ENCODE results near the gene NKX2-4.
"Not testable (repeated sequence)": the region's sequence is repeated elsewhere in the genome, so short reads cannot be mapped to it uniquely, and the experiment has no call there.

The NKX2-4 gene

GRCh38 chr20:21378259-21378658 lies 19.1 kb downstream of the NKX2-4 start:
- Histone ChIP-seq H3K4me1 (ENCODE audit: control insufficient read depth in 1 of 2, insufficient read depth in 2 of 2, low read length in 2 of 2) (no peaks in the 10 kb centered on the region), H3K9me3 (ENCODE audit: control insufficient read depth in 1 of 2, low read length in 2 of 2) (no peaks in the 10 kb centered on the region), H3K27ac (ENCODE audit: low read length) (no peak overlapping the region), H3K4me3 (ENCODE audit: low read depth in 1 of 2, low read length in 2 of 2) (no peak overlapping the region), H3K27me3 (ENCODE audit: low read depth, low read length) (no peaks in the 10 kb centered on the region), H3K36me3 (ENCODE audit: control insufficient read depth in 1 of 2, insufficient read depth in 2 of 2, low read length in 2 of 2) (peaks cover 12 to 24% of the 10 kb centered on the region in 2 donors)

GRCh38 chr20:21377701-21378100 lies 19.6 kb downstream of the NKX2-4 start:
- Histone ChIP-seq H3K27ac (ENCODE audit: low read length) (no peak overlapping the region), H3K4me3 (ENCODE audit: low read depth in 1 of 2, low read length in 2 of 2) (no peak overlapping the region), H3K36me3 (ENCODE audit: control insufficient read depth in 1 of 2, insufficient read depth in 2 of 2, low read length in 2 of 2) (peaks cover 9 to 19% of the 10 kb centered on the region in 2 donors), H3K27me3 (ENCODE audit: low read depth, low read length) (no peaks in the 10 kb centered on the region), H3K4me1 (ENCODE audit: control insufficient read depth in 1 of 2, insufficient read depth in 2 of 2, low read length in 2 of 2) (no peaks in the 10 kb centered on the region), H3K9me3 (ENCODE audit: control insufficient read depth in 1 of 2, low read length in 2 of 2) (no peaks in the 10 kb centered on the region)

GRCh38 chr20:21376626-21377025 lies 20.7 kb downstream of the NKX2-4 start:
- no peaks in the 10 kb centered on the region for H3K4me1 ChIP-seq (ENCODE audit: control insufficient read depth in 1 of 2, insufficient read depth in 2 of 2, low read length in 2 of 2)
- no peaks in the 10 kb centered on the region for H3K9me3 ChIP-seq (ENCODE audit: control insufficient read depth in 1 of 2, low read length in 2 of 2)
- peaks cover 4 to 11% of the 10 kb centered on the region in 2 donors for H3K36me3 ChIP-seq (ENCODE audit: control insufficient read depth in 1 of 2, insufficient read depth in 2 of 2, low read length in 2 of 2)
- no peak overlapping the region for H3K27ac ChIP-seq (ENCODE audit: low read length)
- H3K4me3 ChIP-seq (ENCODE audit: low read depth in 1 of 2, low read length in 2 of 2): no peak overlapping the region
- H3K27me3 ChIP-seq (ENCODE audit: low read depth, low read length): no peaks in the 10 kb centered on the region

GRCh38 chr20:21373436-21373835 lies 23.9 kb downstream of the NKX2-4 start:
- Histone ChIP-seq H3K27me3 (ENCODE audit: low read depth, low read length) (no peaks in the 10 kb centered on the region), H3K27ac (ENCODE audit: low read length) (no peak overlapping the region), H3K4me3 (ENCODE audit: low read depth in 1 of 2, low read length in 2 of 2) (no peak overlapping the region), H3K36me3 (ENCODE audit: control insufficient read depth in 1 of 2, insufficient read depth in 2 of 2, low read length in 2 of 2) (peaks cover 19 to 25% of the 10 kb centered on the region in 2 donors), H3K9me3 (ENCODE audit: control insufficient read depth in 1 of 2, low read length in 2 of 2) (no peaks in the 10 kb centered on the region), H3K4me1 (ENCODE audit: control insufficient read depth in 1 of 2, insufficient read depth in 2 of 2, low read length in 2 of 2) (no peaks in the 10 kb centered on the region)

- Histone ChIP-seq H3K4me3 (ENCODE audit: low read depth in 1 of 2, low read length in 2 of 2) (no peak overlapping the region), H3K27me3 (ENCODE audit: low read depth, low read length) (no peaks in the 10 kb centered on the region), H3K27ac (ENCODE audit: low read length) (no peak overlapping the region), H3K9me3 (ENCODE audit: control insufficient read depth in 1 of 2, low read length in 2 of 2) (no peaks in the 10 kb centered on the region), H3K36me3 (ENCODE audit: control insufficient read depth in 1 of 2, insufficient read depth in 2 of 2, low read length in 2 of 2) (peaks cover 25 to 32% of the 10 kb centered on the region in 2 donors), H3K4me1 (ENCODE audit: control insufficient read depth in 1 of 2, insufficient read depth in 2 of 2, low read length in 2 of 2) (no peaks in the 10 kb centered on the region)
Measured at GRCh38 chr20:21372016-21372415, 25.3 kb downstream of the NKX2-4 start.

GRCh38 chr20:21371193-21371592 lies 26.1 kb downstream of the NKX2-4 start:
- Histone ChIP-seq H3K9me3 (ENCODE audit: control insufficient read depth in 1 of 2, low read length in 2 of 2) (no peaks in the 10 kb centered on the region), H3K4me3 (ENCODE audit: low read depth in 1 of 2, low read length in 2 of 2) (no peak overlapping the region), H3K27ac (ENCODE audit: low read length) (no peak overlapping the region), H3K27me3 (ENCODE audit: low read depth, low read length) (no peaks in the 10 kb centered on the region), H3K36me3 (ENCODE audit: control insufficient read depth in 1 of 2, insufficient read depth in 2 of 2, low read length in 2 of 2) (peaks cover 28 to 32% of the 10 kb centered on the region in 2 donors), H3K4me1 (ENCODE audit: control insufficient read depth in 1 of 2, insufficient read depth in 2 of 2, low read length in 2 of 2) (no peaks in the 10 kb centered on the region)

GRCh38 chr20:21368791-21369190 lies 28.5 kb downstream of the NKX2-4 start:
- no peak overlapping the region for H3K4me3 ChIP-seq (ENCODE audit: low read depth in 1 of 2, low read length in 2 of 2)
- H3K36me3 ChIP-seq (ENCODE audit: control insufficient read depth in 1 of 2, insufficient read depth in 2 of 2, low read length in 2 of 2): peaks cover 35 to 38% of the 10 kb centered on the region in 2 donors
- no peak overlapping the region for H3K27ac ChIP-seq (ENCODE audit: low read length)
- no peaks in the 10 kb centered on the region for H3K4me1 ChIP-seq (ENCODE audit: control insufficient read depth in 1 of 2, insufficient read depth in 2 of 2, low read length in 2 of 2)
- no peaks in the 10 kb centered on the region for H3K9me3 ChIP-seq (ENCODE audit: control insufficient read depth in 1 of 2, low read length in 2 of 2)
- no peaks in the 10 kb centered on the region for H3K27me3 ChIP-seq (ENCODE audit: low read depth, low read length)

GRCh38 chr20:21366273-21366672 lies 31.1 kb downstream of the NKX2-4 start:
- H3K4me1 ChIP-seq (ENCODE audit: control insufficient read depth in 1 of 2, insufficient read depth in 2 of 2, low read length in 2 of 2); H3K27ac ChIP-seq (ENCODE audit: low read length); H3K9me3 ChIP-seq (ENCODE audit: control insufficient read depth in 1 of 2, low read length in 2 of 2); H3K27me3 ChIP-seq (ENCODE audit: low read depth, low read length); H3K4me3 ChIP-seq (ENCODE audit: low read depth in 1 of 2, low read length in 2 of 2): not testable (repeated sequence)
- peaks cover 47 to 48% of the 10 kb centered on the region in 2 donors for H3K36me3 ChIP-seq (ENCODE audit: control insufficient read depth in 1 of 2, insufficient read depth in 2 of 2, low read length in 2 of 2)

- H3K9me3 ChIP-seq (ENCODE audit: control insufficient read depth in 1 of 2, low read length in 2 of 2): no peaks in the 10 kb centered on the region
- no peak overlapping the region for H3K27ac ChIP-seq (ENCODE audit: low read length)
- no peaks in the 10 kb centered on the region for H3K27me3 ChIP-seq (ENCODE audit: low read depth, low read length)
- no peak overlapping the region for H3K4me3 ChIP-seq (ENCODE audit: low read depth in 1 of 2, low read length in 2 of 2)
- H3K4me1 ChIP-seq (ENCODE audit: control insufficient read depth in 1 of 2, insufficient read depth in 2 of 2, low read length in 2 of 2): peaks cover under 1 to 6% of the 10 kb centered on the region in 2 donors
- peaks cover 46 to 48% of the 10 kb centered on the region in 2 donors for H3K36me3 ChIP-seq (ENCODE audit: control insufficient read depth in 1 of 2, insufficient read depth in 2 of 2, low read length in 2 of 2)
Measured at GRCh38 chr20:21365771-21366170, 31.6 kb downstream of the NKX2-4 start.

- no peaks in the 10 kb centered on the region for H3K9me3 ChIP-seq (ENCODE audit: control insufficient read depth in 1 of 2, low read length in 2 of 2)
- no peak overlapping the region for H3K4me3 ChIP-seq (ENCODE audit: low read depth in 1 of 2, low read length in 2 of 2)
- H3K27me3 ChIP-seq (ENCODE audit: low read depth, low read length): no peaks in the 10 kb centered on the region
- peaks cover 5 to 10% of the 10 kb centered on the region in 2 donors for H3K4me1 ChIP-seq (ENCODE audit: control insufficient read depth in 1 of 2, insufficient read depth in 2 of 2, low read length in 2 of 2)
- H3K36me3 ChIP-seq (ENCODE audit: control insufficient read depth in 1 of 2, insufficient read depth in 2 of 2, low read length in 2 of 2): peaks cover 45 to 52% of the 10 kb centered on the region in 2 donors
- H3K27ac ChIP-seq (ENCODE audit: low read length): no peak overlapping the region
Measured at GRCh38 chr20:21364413-21364812, 32.9 kb downstream of the NKX2-4 start.

GRCh38 chr20:21361266-21361665 lies 36.1 kb downstream of the NKX2-4 start:
- H3K4me3 ChIP-seq (ENCODE audit: low read depth in 1 of 2, low read length in 2 of 2): no peak overlapping the region
- no peaks in the 10 kb centered on the region for H3K27me3 ChIP-seq (ENCODE audit: low read depth, low read length)
- peaks cover 47 to 52% of the 10 kb centered on the region in 2 donors for H3K36me3 ChIP-seq (ENCODE audit: control insufficient read depth in 1 of 2, insufficient read depth in 2 of 2, low read length in 2 of 2)
- H3K27ac ChIP-seq (ENCODE audit: low read length): no peak overlapping the region
- no peaks in the 10 kb centered on the region for H3K9me3 ChIP-seq (ENCODE audit: control insufficient read depth in 1 of 2, low read length in 2 of 2)
- H3K4me1 ChIP-seq (ENCODE audit: control insufficient read depth in 1 of 2, insufficient read depth in 2 of 2, low read length in 2 of 2): peaks cover 5 to 10% of the 10 kb centered on the region in 2 donors

- peaks cover 47 to 52% of the 10 kb centered on the region in 2 donors for H3K36me3 ChIP-seq (ENCODE audit: control insufficient read depth in 1 of 2, insufficient read depth in 2 of 2, low read length in 2 of 2)
- no peak overlapping the region for H3K27ac ChIP-seq (ENCODE audit: low read length)
Measured at GRCh38 chr20:21360705-21361104, 36.6 kb downstream of the NKX2-4 start.

More at GRCh38 chr20:21360705-21361104, 36.6 kb downstream of the NKX2-4 start:
- H3K4me1 ChIP-seq (ENCODE audit: control insufficient read depth in 1 of 2, insufficient read depth in 2 of 2, low read length in 2 of 2): peaks cover 5 to 10% of the 10 kb centered on the region in 2 donors
- no peaks in the 10 kb centered on the region for H3K9me3 ChIP-seq (ENCODE audit: control insufficient read depth in 1 of 2, low read length in 2 of 2)
- H3K27me3 ChIP-seq (ENCODE audit: low read depth, low read length): no peaks in the 10 kb centered on the region
- no peak overlapping the region for H3K4me3 ChIP-seq (ENCODE audit: low read depth in 1 of 2, low read length in 2 of 2)

Data from muscle layer of duodenum (tissue), 2 donors.